H1 (cell line): ENCODE data around the gene CREB3L1. TPM values are rescaled to one million over a fixed set of nuclear protein-coding genes. Genes with fewer than 3 reads are reported as not detected.

Source experiments
- CTCF ChIA-PET: fragments of 300-600 bp; sonication (Branson Sonifier 250); formaldehyde crosslinking; loops from one replicate; lab custom pipeline; 2021; ENCODE audit not compliant: partially characterized antibody; lab: Charles Lee
- POLR2A ChIA-PET: fragments of 300-600 bp; sonication (Branson Sonifier 250); formaldehyde crosslinking; loops from one replicate; lab custom pipeline; 2021; ENCODE audit warnings: inconsistent platforms; ENCODE audit not compliant: partially characterized antibody; lab: Charles Lee
- DNase-seq, 2 experiments: peaks; one replicate each; pipeline versions ENCODE4 v3.0.0 to v3.0.0-alpha.2; 2010 to 2022; ENCODE audit warnings: low spot score in 2 of 2, low read depth in 1 of 2, mixed read lengths in 1 of 2
- FAIRE-seq: peaks from 2 replicates; lab custom pipeline; 2011; peaks lifted over from hg19 to GRCh38; lab: Jason Lieb, UNC
- H2AFZ ChIP-seq: 2 replicates; pipeline ENCODE4 v1.8.1; 2012; ENCODE audit warnings: low read length, inconsistent platforms
- H2AK5ac ChIP-seq: 2 replicates; pipeline ENCODE4 v1.6.1; 2013; ENCODE audit warnings: low read depth, low read length
- H2BK120ac ChIP-seq: replicated peaks from 2 replicates; pipeline ENCODE3; 2013; ENCODE audit warnings: low read depth, low read length, inconsistent platforms
- H2BK12ac ChIP-seq: 2 replicates; pipeline ENCODE4 v1.6.1; 2013; ENCODE audit warnings: low read depth, low read length
- H2BK15ac ChIP-seq: 2 replicates; pipeline ENCODE4 v1.6.1; 2013; ENCODE audit warnings: low read length
- H2BK20ac ChIP-seq: 2 replicates; pipeline ENCODE4 v1.6.1; 2013; ENCODE audit warnings: low read length
- H2BK5ac ChIP-seq: 2 replicates; pipeline ENCODE4 v1.6.1; 2013; ENCODE audit warnings: low read depth, low read length
- H3K14ac ChIP-seq: 2 replicates; pipeline ENCODE4 v1.6.1; 2013; ENCODE audit warnings: inconsistent platforms; ENCODE audit not compliant: insufficient read length
- H3K18ac ChIP-seq: 2 replicates; pipeline ENCODE4 v1.6.1; 2013; ENCODE audit warnings: low read length; ENCODE audit errors: extremely low read depth
- H3K23ac ChIP-seq: 2 replicates; pipeline ENCODE4 v1.6.1; 2013; ENCODE audit warnings: inconsistent platforms; ENCODE audit not compliant: insufficient read length
- H3K23me2 ChIP-seq: 2 replicates; pipeline ENCODE4 v1.6.1; 2013; ENCODE audit warnings: low read depth, low read length
- H3K27ac ChIP-seq: 2 replicates; pipeline ENCODE4 v1.6.1; 2011; ENCODE audit warnings: low read depth, low read length, inconsistent platforms
- H3K27me3 ChIP-seq, 4 experiments: replicated peaks in 1 of 4; 1 replicate in 1 of 4; 2 replicates in 3 of 4; pipeline versions ENCODE4 v1.6.1 to v1.8.1; 2011 to 2013; ENCODE audit warnings: low read length in 3 of 4, mild to moderate bottlenecking in 3 of 4, inconsistent platforms in 2 of 4, mixed read lengths in 2 of 4, moderate library complexity in 1 of 4; ENCODE audit not compliant: control insufficient read depth in 3 of 4, insufficient read depth in 3 of 4; ENCODE audit errors: extremely low read depth in 1 of 4
- H3K36me3 ChIP-seq, 4 experiments: 2 replicates each; pipeline versions ENCODE4 v1.6.1 to v1.8.1; 2011 to 2013; ENCODE audit warnings: mild to moderate bottlenecking in 4 of 4, low read length in 3 of 4, moderate library complexity in 2 of 4, control low read depth in 1 of 4, inconsistent platforms in 1 of 4; ENCODE audit not compliant: insufficient read depth in 4 of 4, control insufficient read depth in 2 of 4
- H3K4ac ChIP-seq: replicated peaks from 2 replicates; pipeline ENCODE3; 2013; ENCODE audit warnings: low read length, low read depth, mixed read lengths, inconsistent platforms; ENCODE audit not compliant: insufficient read length
- H3K4me1 ChIP-seq, 4 experiments: replicated peaks in 1 of 4; 1 replicate in 1 of 4; 2 replicates in 3 of 4; pipeline versions ENCODE4 v1.6.1 to v1.8.1; 2011 to 2013; ENCODE audit warnings: low read length in 3 of 4, inconsistent platforms in 2 of 4, mixed read lengths in 1 of 4; ENCODE audit not compliant: insufficient read depth in 4 of 4, control insufficient read depth in 3 of 4
- H3K4me2 ChIP-seq, 2 experiments: 2 replicates each; pipeline versions ENCODE4 v1.6.1 to v1.8.1; 2011 to 2013; ENCODE audit warnings: low read depth in 2 of 2, low read length in 2 of 2, control low read depth in 1 of 2, inconsistent platforms in 1 of 2, mild to moderate bottlenecking in 1 of 2; ENCODE audit not compliant: insufficient read depth in 1 of 2
- H3K4me3 ChIP-seq, 4 experiments: fragments of 200-600, 300-600 bp in 1 of 4; sonication (generic), shearing (Covaris generic), sonication (Bioruptor Twin) in 1 of 4; 2 replicates each; pipeline versions ENCODE4 v1.5.1 to v1.8.1; 2011 to 2016; ENCODE audit warnings: low read length in 4 of 4, low read depth in 3 of 4, control low read depth in 2 of 4, inconsistent platforms in 2 of 4, mild to moderate bottlenecking in 2 of 4, mixed read lengths in 1 of 4, moderate library complexity in 1 of 4; ENCODE audit not compliant: insufficient read depth in 2 of 4; ENCODE audit errors: extremely low read depth in 1 of 4
- H3K56ac ChIP-seq: replicated peaks from 2 replicates; pipeline ENCODE3; 2013; ENCODE audit warnings: low read depth, mild to moderate bottlenecking, mixed read lengths, low read length, inconsistent platforms; ENCODE audit not compliant: insufficient read length
- H3K79me1 ChIP-seq: 2 replicates; pipeline ENCODE4 v1.6.1; 2013; ENCODE audit warnings: low read depth, low read length, control low read depth
- H3K79me2 ChIP-seq, 2 experiments: 2 replicates each; pipeline versions ENCODE4 v1.6.1 to v1.8.1; 2012 to 2013; ENCODE audit warnings: low read length in 2 of 2, mild to moderate bottlenecking in 2 of 2, inconsistent platforms in 1 of 2; ENCODE audit not compliant: insufficient read depth in 2 of 2, control insufficient read depth in 1 of 2
- H3K9ac ChIP-seq, 4 experiments: replicated peaks in 1 of 4; 1 replicate in 1 of 4; 2 replicates in 3 of 4; pipeline versions ENCODE4 v1.6.1 to v1.8.1; 2011 to 2013; ENCODE audit warnings: low read depth in 3 of 4, low read length in 3 of 4, control low read depth in 2 of 4, mild to moderate bottlenecking in 2 of 4, moderate library complexity in 2 of 4, inconsistent platforms in 1 of 4; ENCODE audit errors: extremely low read depth in 1 of 4
- H3K9me3 ChIP-seq, 2 experiments: 2 replicates each; pipeline versions ENCODE4 v1.6.1 to v1.8.1; 2012 to 2013; ENCODE audit warnings: mild to moderate bottlenecking in 2 of 2, moderate library complexity in 2 of 2, control low read depth in 1 of 2, inconsistent platforms in 1 of 2, low read depth in 1 of 2, low read length in 1 of 2, mixed read lengths in 1 of 2; ENCODE audit not compliant: insufficient read depth in 2 of 2
- H4K20me1 ChIP-seq, 2 experiments: replicated peaks in 1 of 2; 2 replicates each; pipeline versions ENCODE3 to v1.8.1; 2011 to 2013; ENCODE audit warnings: inconsistent platforms in 2 of 2, low read length in 2 of 2, mild to moderate bottlenecking in 1 of 2; ENCODE audit not compliant: insufficient read depth in 2 of 2, control insufficient read depth in 1 of 2
- H4K5ac ChIP-seq: 2 replicates; pipeline ENCODE4 v1.6.1; 2013; ENCODE audit warnings: low read length, low read depth, mixed read lengths, inconsistent platforms; ENCODE audit not compliant: insufficient read length
- H4K8ac ChIP-seq: 2 replicates; pipeline ENCODE4 v1.8.0; 2013; ENCODE audit warnings: mild to moderate bottlenecking, moderate library complexity, low read length, inconsistent platforms; ENCODE audit not compliant: insufficient read depth; ENCODE audit errors: extremely low read depth
- H4K91ac ChIP-seq: replicated peaks from 2 replicates; pipeline ENCODE3; 2013; ENCODE audit warnings: low read length, mixed read lengths, inconsistent platforms; ENCODE audit not compliant: insufficient read length
- CBX8 ChIP-seq: fragments of 300-800, 300-1000 bp; sonication (generic); IDR thresholded peaks from 2 replicates; pipeline ENCODE4 v1.7.1; 2016; ENCODE audit warnings: low read depth, low read length, borderline replicate concordance
- GTF2F1 ChIP-seq: IDR thresholded peaks from 2 replicates; pipeline ENCODE4 v1.6.1; 2012; ENCODE audit warnings: low read depth, low read length, improper control_type of control experiment, borderline replicate concordance
- MAFK ChIP-seq: IDR thresholded peaks from 2 replicates; pipeline ENCODE4 v1.6.1; 2012; ENCODE audit warnings: low read depth, mild to moderate bottlenecking, improper control_type of control experiment, low read length
- PHF8 ChIP-seq: fragments of 200-600 bp; sonication (generic); conservative IDR thresholded peaks from 2 replicates; pipeline ENCODE4 v1.7.1; 2012; ENCODE audit warnings: low read depth, mild to moderate bottlenecking, inconsistent platforms, low read length, moderate library complexity
- POLR2AphosphoS5 ChIP-seq: IDR thresholded peaks from 2 replicates; pipeline ENCODE4 v1.6.1; 2011; ENCODE audit warnings: low read depth, low read length
- RFX5 ChIP-seq: IDR thresholded peaks from 2 replicates; pipeline ENCODE4 v1.6.1; 2011; ENCODE audit warnings: low read depth, low read length, improper control_type of control experiment, borderline replicate concordance
- SIX5 ChIP-seq: IDR thresholded peaks from 2 replicates; pipeline ENCODE4 v1.6.1; 2011; ENCODE audit warnings: mild to moderate bottlenecking, low read depth, low read length
- SP4 ChIP-seq: IDR thresholded peaks from 2 replicates; pipeline ENCODE4 v1.6.1; 2012; ENCODE audit warnings: low read length, inconsistent platforms
- TAF1 ChIP-seq: IDR thresholded peaks from 2 replicates; pipeline ENCODE4 v1.6.1; 2011; ENCODE audit warnings: mild to moderate bottlenecking, low read depth, low read length
- TBP ChIP-seq: IDR thresholded peaks from 2 replicates; pipeline ENCODE4 v1.6.1; 2011; ENCODE audit warnings: low read depth, low read length, improper control_type of control experiment
- WGBS, 2 experiments: shearing (Covaris generic) in 1 of 2; methylation state at CpG; one replicate each; pipeline versions ENCODE4 v1.1.6 to v1.1.7; 2013 to 2015; ENCODE audit warnings: low lambda C conversion rate in 2 of 2, mixed read lengths in 2 of 2, inconsistent platforms in 1 of 2, low coverage in 1 of 2, missing lambda C conversion rate in 1 of 2; ENCODE audit not compliant: insufficient replicate concordance in 2 of 2, insufficient coverage in 1 of 2, insufficient read length in 1 of 2; ENCODE audit errors: extremely low coverage in 1 of 2, missing lambda C conversion rate in 1 of 2; 5-methylcytosine and 5-hydroxymethylcytosine counted together
- polyA plus RNA-seq, 7 experiments: library from polyadenylated mRNA; depleted of rRNA in 3 of 7; stranded (reverse) in 5 of 7; unstranded in 2 of 7; fragments of >200 nt in 5 of 7; fragments of 200-250 nt in 2 of 7; gene quantifications; 1 replicate in 5 of 7; 2 replicates in 1 of 7; 4 replicates in 1 of 7; pipeline versions ENCODE4 v1.2.1 to v1.2.3, GENCODE V29; 2011 to 2013; ENCODE audit warnings: missing spikeins in 2 of 7, mixed read lengths in 2 of 7
- total RNA-seq: library from RNA; stranded (reverse); fragmentation: NEBNext Ultra II Directional; extraction: Animal tissue kit (Norgen Biotek cat#: 25700); gene quantifications from 2 replicates; pipeline ENCODE4 v1.2.1, GENCODE V29; 2021

The CREB3L1 gene
- total and polyA plus RNA-seq, 2 of the 8 experiments (the other 6 are each of a cell fraction or from before 2014, with no cell fraction given), result 4.1 to 12.7 TPM

DNA sequence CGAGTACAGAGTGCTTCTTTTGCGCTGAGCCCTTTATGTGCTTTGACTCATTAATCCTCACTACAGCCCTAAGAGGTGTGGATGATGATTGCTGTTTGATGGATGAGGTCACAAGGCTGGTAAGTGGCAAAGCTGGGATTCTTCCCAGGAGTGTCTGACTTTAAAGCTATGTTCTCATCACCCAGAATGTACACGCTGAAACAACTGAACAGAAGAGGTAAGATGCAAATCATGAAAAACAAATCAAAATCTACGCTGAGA lies 37.7 kb upstream of the CREB3L1 start:
- Histone ChIP-seq H3K4me1 (peaks cover 4 to 25% (median 14%) of the 10 kb centered on the region in 4 experiments), H3K23me2 (peaks cover 18% of the 10 kb centered on the region), H4K5ac (no peak overlapping the region), H4K91ac (no peak overlapping the region), H2BK20ac (no peak overlapping the region), H2BK120ac (no peak overlapping the region), H3K4me3 (no peak overlapping the region), H4K8ac (no peak overlapping the region), H2BK5ac (no peak overlapping the region), H3K79me1 (no peaks in the 10 kb centered on the region), H3K36me3 (no peaks in the 10 kb centered on the region), H3K9me3 (peaks cover 0 to 3% of the 10 kb centered on the region in 2 experiments; a peak in 1 of 4 replicates), H3K4me2 (peak overlapping the region in 1 of 2 experiments; percentile 75; a peak in 1 of 4 replicates), H2BK12ac (no peak overlapping the region; the same call in 1 of the 2 replicates), H3K18ac (no peak overlapping the region), H3K9ac (no peak overlapping the region), H3K27ac (no peak overlapping the region), H2AFZ (no peak overlapping the region), H2AK5ac (no peak overlapping the region), H3K23ac (no peak overlapping the region), H3K4ac (peak overlapping the region; percentile 33), H3K14ac (no peak overlapping the region), H3K79me2 (no peaks in the 10 kb centered on the region), H2BK15ac (peak overlapping the region; percentile 36; the same call in 1 of the 2 replicates), H4K20me1 (peaks cover 0 to 2% of the 10 kb centered on the region in 2 experiments), H3K27me3 (peaks cover 4 to 13% (median 10%) of the 10 kb centered on the region in 4 experiments; a peak in 6 of 7 replicates), H3K56ac (no peak overlapping the region)
- CTCF ChIA-PET, result interaction anchor here (0.6 to 21.7 kb wide), 29 partner anchors 9 to 389 kb away, joined by 3 to 858 read pairs (median 5); partner anchors contain the start of gene CREB3L1
- WGBS, 2 experiments, result 84% methylated on average over 4 of the region's 4 CpGs; no CpG with 5 or more reads in 1 of the 2 experiments
- POLR2A ChIA-PET, result interaction anchor here (0.8 to 6.8 kb wide), 13 partner anchors 33 to 143 kb away, joined by 3 to 127 read pairs (median 5); partner anchors contain the start of gene CREB3L1
- FAIRE-seq, result no peak
- no peak for TF ChIP-seq SP4
- TF ChIP-seq RFX5, result no peak
- no peak for TF ChIP-seq TBP
- no peak for TF ChIP-seq SIX5
- TF ChIP-seq MAFK, result no peak
- no peak for TF ChIP-seq GTF2F1
- TF ChIP-seq TAF1, result no peak
- no peak for TF ChIP-seq POLR2AphosphoS5
- no peak for TF ChIP-seq CBX8
- TF ChIP-seq PHF8, result no peak
- DNase-seq, result no peak
